G401 (cell line): ENCODE results near the gene POLD1. TPM values are rescaled to one million over a fixed set of nuclear protein-coding genes. Genes with fewer than 3 reads are reported as not detected.

Source experiments
- DNase-seq: peaks from one replicate; pipeline ENCODE4 v3.0.0-alpha.2; 2015; ENCODE audit warnings: low spot score
- in situ Hi-C: cut with HindIII; loops from 2 replicates; pipeline ENCODE4 v1.10.0; 2016; ENCODE audit warnings: low sequenced_read_pairs, mixed read lengths
- total RNA-seq: library from RNA; depleted of rRNA; stranded (reverse); fragments of >200 nt; shearing (Covaris generic); gene quantifications from 2 replicates; pipeline ENCODE4 v1.2.3, GENCODE V29; 2014

The POLD1 gene
- total RNA-seq, 1 experiment from 2014 or later: 151 TPM

DNA sequence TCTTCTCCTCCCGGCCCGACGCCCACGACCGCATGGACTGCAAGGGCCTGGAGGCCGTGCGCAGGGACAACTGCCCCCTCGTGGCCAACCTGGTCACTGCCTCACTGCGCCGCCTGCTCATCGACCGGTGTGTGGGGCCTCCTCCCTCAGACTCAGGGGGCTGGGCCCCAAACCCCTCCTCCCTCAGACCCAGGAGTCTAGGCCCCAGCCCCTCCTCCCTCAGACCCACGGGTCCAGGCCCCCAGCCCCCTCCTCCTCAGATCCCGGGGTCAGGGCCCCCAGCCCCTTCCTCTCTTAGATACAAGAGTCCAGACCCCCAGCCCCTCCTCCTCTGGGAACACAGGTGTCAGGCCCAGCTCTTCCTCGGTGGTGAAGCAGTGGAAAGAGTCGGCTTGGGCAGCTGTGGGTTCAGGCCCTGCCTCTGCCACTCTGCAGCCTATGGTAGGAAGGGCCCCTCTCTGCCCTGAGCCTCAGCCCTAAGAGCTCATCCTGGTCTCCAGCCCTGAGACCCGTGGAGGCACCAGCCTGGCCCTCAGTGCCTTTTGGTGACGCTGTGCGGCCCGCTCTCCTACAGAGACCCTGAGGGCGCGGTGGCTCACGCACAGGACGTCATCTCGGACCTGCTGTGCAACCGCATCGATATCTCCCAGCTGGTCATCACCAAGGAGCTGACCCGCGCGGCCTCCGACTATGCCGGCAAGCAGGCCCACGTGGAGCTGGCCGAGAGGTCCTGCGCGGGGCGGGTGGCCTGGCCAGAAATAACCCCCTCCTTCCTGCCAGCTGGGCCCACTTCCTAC, 30.9 kb downstream of the POLD1 start:
- in situ Hi-C loops: no loop called here
- DNase-seq: peak; percentile 61

DNA sequence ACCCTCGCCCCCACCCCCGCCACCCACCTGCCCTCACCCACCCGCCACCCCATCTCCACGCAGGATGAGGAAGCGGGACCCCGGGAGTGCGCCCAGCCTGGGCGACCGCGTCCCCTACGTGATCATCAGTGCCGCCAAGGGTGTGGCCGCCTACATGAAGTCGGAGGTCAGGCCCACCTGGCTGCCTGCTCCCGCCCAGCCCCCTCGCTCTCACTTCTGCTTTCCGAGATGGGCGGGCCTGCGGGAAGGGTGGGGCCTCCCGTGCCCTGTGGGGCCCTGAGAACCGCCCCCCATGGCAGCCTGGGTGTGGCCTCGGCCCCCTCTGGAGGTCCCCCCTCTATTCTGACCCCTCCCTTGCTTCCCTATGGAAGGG, 31.5 kb downstream of the POLD1 start:
- no peak for DNase-seq
- in situ Hi-C loops: no loop called here

DNA sequence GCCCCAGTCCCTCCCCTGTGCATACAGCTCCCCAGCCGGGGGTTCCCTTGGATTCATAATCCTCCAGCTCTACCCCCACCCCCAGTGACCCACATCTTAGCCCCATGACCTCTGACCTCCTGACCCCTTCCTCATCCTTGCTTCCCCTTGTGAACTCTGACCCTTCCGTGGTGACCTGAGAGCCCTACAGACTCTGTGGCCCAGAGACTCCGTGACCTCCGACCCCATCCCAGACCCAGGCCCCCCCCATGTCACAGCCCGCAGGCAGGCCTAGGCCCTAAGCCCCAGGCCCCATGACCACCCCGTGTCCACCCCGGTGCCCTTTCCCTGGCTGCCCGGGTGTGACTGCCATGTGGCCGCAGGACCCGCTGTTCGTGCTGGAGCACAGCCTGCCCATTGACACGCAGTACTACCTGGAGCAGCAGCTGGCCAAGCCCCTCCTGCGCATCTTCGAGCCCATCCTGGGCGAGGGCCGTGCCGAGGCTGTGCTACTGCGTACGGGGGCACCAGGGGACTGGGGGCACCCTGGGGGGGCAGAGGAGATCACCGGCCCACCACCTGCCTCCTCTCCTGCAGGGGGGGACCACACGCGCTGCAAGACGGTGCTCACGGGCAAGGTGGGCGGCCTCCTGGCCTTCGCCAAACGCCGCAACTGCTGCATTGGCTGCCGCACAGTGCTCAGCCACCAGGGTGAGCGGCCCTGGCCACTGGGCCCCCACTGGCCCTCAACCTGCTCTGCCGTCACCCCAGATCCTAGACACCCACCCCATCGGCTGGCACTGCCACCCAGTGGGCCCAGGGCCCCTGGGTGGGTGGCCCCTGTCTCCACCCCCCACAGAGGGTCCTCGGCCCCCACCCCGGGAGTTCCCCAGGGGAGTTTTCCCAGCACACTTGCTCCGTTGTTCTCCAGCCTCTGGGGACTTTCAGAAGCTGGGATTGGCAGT, 32.2 kb downstream of the POLD1 start:
- no peak for DNase-seq
- in situ Hi-C loops: no loop called here

DNA sequence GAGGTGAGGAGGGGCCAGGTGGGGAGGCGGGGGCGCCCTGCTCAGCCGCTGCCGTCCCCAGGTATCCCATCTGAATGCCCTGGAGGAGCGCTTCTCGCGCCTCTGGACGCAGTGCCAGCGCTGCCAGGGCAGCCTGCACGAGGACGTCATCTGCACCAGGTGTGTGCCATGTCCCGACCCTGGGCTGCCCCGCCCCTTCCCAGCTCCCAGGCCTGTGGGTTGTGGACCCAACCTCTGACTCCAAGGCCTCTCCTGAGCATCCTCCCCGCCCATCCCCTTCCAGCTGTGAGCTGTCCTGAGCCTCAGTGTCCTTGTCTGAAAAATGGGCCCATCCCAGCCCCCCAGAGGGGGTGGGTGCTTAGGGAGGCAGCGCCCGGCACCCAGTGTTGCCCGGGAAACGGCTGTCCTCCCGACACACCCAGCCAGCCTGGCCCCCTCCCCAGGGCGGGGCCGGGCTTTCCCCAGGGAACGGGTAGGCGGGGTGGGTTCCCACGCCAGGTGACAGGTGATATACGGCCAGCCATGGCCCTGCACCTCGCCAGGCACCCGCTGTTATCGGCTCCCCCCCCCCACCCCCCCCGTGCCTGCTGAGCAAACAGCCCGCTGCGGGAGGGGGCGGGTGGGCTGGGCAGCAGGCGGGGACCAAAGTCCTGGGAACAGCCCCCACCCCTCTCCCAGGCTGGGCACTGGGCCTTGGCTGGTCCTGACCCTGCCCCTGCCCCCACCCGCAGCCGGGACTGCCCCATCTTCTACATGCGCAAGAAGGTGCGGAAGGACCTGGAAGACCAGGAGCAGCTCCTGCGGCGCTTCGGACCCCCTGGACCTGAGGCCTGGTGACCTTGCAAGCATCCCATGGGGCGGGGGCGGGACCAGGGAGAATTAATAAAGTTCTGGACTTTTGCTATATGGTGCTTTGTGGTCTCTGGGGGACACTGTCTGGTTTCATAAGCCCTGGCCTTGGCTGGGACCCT, 33.2 kb downstream of the POLD1 start:
- DNase-seq: no peak
- in situ Hi-C loops: no loop called here

DNA sequence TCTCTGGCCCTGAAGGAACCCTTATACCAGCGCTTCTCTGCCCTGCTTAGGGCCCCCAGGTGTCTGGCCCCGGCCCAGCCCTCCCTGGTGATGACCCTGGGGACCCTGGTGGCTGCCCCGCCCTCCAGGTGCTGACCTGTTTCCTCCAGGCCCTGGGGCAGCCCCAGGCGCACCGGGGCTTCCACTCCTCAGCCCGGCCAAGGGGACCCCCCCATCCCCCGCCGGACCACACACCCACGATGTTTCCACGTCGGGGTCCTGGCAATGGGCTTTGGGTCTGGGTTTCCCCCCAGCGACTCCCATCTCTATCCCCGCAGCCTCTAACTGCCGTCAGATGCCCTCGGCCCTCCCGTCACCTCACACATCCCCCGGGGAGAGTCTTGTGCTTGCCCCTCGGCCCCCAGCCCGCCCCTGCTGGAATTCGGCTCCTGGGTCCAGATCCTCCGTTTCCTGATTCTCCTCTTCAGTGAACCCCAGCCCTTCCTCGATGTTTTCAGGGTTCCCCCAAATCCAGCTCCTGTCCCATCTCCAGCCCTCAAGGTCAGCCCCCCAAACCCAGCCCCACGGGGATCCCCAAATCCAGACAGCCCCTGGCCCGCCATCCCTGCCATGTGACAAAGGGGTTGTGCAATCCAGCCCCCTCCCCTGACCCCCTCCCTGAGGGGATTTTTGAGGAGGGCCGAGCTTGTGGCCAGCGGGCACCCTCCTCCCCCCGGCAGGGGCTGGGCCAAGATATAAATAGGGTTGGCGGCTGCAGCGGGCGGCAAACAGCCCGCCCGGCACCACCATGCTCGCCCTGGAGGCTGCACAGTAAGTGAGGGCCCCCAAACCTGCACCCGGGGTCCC, 34.3 kb downstream of the POLD1 start, which contains the start of gene SPIB:
Gene SPIB, plus strand, starts transcription at position 763 of the 846 bp plus-strand sequence. Its CDS starts 25 bp downstream, at position 788.
- in situ Hi-C loops: no loop called here
- no peak for DNase-seq

DNA sequence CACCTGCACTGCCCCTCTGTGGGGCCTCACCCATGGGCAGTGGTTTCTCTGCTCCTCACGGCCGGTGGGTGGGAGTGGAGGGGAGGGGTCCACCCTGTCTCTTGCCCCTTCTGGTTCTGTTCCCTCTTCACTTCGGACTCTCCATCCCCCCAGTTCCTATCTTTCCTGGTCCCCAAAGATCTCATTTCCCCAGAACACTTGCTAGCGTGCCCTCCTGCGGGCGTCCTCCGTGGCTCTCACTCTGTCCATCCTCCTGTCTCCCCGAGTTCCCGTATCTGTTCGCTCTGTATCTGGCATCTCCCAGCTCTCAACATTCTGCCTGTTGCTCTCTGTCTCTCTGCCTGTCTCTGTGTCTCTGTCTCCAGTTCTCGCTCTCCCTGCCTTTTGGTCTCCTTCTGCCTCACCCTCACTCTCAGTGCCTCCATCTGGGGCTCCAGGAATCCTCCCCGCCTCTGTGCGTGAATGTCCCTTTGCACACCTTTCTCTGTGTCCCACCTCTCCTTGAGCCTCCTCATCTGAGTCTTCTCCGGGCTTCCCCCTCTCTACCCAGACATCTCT, 35.0 kb downstream of the POLD1 start:
- no peak for DNase-seq
- in situ Hi-C loops: no loop called here

DNA sequence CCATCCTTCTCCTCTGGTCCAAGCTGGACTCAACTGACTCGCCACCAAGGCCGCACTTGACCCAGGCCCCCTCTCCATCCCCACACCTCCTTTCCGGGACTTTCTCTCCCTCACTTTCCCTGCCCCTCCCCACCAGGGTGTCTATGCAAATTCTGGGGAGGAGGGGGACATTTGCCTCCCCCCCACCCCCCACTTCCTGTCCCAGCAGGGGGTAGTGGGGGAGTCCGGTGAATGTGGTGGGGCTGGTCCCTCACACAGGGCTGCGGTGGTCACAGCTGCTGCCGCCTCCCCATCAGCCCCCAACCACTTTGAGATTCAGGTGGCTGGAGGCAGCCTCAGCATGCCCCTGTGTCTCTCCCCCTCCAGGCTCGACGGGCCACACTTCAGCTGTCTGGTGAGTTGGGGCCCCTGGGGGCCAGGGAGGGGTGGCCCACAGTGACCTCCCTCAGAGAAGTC, 35.5 kb downstream of the POLD1 start:
- in situ Hi-C loops: no loop called here
- no peak for DNase-seq

DNA sequence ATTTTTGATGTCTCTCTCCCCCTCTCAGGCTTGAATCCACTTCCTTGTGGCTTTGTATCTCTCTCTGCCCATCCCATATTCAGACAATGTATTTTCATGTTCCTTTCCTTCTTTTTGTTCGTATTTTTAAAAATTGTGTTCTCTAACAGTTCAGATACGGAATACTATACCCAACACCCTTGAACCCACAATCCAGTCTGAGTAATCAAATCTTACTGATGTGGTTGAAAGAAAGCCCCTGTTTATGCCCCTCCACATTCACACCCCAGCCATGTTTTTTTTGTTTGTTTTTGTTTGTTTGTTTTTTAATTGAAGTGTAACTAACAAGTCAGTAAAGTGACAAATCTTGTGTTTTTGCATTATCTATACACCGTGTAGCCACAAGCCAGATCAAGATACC, 36.0 kb downstream of the POLD1 start:
- in situ Hi-C loops: no loop called here
- no peak for DNase-seq

DNA sequence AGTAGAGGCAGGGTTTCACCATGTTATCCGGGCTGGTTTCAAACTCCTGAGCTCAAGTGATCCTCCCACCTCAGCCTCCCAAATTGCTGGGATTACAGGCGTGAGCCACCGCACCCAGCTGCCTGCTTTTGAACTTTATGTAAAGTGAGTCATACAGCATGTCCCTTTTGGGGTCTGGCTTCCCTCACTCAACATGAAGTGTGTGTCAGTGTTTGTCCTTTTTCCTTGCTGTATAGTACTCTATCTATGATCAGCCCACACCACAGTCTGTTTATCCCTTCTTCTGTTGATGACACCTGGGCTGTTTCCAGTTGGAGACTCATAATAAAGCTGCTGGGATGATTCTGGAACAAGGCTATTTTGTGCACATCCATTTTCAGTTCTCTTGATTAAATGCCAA, 36.7 kb downstream of the POLD1 start:
- DNase-seq: no peak
- in situ Hi-C loops: no loop called here

DNA sequence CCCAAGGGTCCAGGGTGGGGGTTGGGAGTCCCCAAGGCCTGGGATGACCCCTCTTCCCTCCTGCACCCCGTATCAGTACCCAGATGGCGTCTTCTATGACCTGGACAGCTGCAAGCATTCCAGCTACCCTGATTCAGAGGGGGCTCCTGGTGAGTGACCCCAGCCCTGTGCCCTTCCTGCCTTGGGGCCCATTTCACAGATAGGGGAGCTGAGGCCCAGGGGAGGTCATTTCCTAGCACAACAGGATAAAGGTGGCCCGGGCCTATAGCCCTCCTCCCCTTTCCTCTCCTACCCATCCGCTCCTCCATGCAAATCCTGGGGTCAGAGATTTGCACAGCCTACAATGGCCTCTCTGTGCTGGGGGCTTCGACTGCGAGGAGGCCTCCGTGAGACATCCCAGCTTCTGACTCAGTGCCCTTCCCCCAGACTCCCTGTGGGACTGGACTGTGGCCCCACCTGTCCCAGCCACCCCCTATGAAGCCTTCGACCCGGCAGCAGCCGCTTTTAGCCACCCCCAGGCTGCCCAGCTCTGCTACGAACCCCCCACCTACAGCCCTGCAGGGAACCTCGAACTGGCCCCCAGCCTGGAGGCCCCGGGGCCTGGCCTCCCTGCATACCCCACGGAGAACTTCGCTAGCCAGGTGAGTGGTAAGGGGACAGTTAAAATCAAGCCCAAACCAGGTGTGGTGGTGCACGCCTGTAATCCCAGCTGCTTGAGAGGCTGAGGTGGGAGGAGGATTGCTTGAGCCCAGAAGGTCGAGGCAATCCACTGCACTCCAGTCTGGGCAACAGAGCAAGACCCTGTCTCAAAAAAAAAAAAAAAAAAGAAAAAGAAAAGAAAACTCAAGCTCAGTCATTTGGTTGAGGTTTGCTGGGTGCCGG, 38.5 kb downstream of the POLD1 start:
- in situ Hi-C loops: no loop called here
- DNase-seq: no peak

DNA sequence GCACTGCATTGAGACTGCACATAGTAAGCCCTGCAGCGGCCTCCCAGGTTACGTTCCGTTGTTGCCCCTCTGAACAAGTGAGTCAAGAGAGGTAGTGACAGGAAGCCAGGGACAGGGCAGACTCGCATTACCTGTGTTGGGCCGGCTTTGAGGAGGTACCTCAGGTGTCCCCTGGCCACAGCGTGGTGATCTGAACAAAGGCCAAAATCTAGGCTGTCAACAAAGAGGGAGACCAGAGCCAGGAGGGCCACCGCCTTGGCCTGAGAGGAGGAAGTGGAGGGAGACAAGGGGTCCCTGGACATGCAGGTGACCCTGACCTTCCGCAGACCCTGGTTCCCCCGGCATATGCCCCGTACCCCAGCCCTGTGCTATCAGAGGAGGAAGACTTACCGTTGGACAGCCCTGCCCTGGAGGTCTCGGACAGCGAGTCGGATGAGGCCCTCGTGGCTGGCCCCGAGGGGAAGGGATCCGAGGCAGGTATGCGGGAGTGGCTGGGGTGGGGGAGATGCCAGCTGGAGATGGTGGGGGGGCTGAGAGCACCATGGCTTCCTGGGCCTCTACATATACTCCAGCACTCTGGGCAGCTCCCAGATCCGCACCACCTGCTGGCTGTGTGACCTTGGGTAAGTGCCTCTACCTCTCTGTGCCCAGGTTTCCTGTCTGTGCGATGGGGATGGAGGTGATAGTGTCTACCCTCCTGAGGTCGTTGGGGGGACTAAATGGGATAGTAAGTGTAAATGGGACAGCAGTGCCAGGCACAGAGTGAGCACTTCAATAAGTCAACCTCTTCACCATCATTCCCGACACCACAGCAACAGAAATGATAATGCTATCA, 39.3 kb downstream of the POLD1 start:
- in situ Hi-C loops: no loop called here
- no peak for DNase-seq

DNA sequence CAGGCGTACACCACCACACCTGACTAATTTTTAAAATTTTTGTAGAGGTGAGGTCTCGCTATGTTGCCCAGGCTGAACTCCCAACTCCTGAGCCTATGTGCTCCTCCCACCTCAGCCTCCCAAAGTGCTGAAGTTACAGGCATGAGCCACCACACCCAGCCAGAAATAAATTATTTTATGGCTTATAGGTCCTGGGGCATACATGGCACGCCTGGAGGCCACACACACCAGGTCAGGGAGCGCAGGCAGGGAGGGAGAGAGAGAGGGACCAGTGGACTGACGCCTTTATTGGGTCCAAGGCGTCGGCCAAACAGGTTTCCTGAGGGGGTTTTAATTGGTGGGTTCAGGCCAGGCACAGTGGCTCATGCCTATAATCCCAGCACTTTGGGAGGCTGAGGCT, 41.4 kb downstream of the POLD1 start:
- DNase-seq: no peak
- in situ Hi-C loops: no loop called here

DNA sequence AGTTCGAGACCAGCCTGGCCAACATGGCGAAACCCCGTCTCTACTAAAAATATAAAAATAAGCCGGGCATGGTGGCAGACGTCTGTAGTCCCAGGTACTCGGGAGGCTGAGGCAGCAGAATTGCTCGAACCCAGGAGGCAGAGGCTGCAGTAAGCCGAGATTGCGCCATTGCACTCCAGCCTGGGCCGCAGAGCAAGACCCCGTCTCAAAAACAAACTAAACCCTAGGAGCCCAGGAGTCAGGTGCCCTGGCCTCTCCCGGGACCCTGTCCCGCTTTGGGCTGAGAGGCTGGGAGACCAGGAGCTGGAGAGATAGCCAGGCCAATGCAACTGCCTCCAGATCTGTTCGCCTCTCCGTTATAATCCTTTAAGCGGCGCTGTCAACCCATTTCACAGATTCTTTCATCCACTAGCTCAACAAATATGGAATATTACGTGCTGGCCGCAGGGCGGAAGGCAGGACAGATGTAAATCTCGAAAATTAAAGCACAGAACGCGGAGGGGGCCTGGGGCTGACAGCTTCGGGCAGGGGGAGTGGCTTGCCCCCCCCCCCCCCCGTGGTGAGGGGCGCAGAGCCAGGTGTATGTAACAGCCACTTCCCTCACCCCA, 43.3 kb downstream of the POLD1 start:
- DNase-seq: no peak
- in situ Hi-C loops: no loop called here

DNA sequence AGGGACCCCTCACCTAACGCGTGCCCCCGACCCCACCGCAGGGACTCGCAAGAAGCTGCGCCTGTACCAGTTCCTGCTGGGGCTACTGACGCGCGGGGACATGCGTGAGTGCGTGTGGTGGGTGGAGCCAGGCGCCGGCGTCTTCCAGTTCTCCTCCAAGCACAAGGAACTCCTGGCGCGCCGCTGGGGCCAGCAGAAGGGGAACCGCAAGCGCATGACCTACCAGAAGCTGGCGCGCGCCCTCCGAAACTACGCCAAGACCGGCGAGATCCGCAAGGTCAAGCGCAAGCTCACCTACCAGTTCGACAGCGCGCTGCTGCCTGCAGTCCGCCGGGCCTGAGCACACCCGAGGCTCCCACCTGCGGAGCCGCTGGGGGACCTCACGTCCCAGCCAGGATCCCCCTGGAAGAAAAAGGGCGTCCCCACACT, 43.9 kb downstream of the POLD1 start:
- in situ Hi-C loops: no loop called here
- DNase-seq: peak; percentile 28

DNA sequence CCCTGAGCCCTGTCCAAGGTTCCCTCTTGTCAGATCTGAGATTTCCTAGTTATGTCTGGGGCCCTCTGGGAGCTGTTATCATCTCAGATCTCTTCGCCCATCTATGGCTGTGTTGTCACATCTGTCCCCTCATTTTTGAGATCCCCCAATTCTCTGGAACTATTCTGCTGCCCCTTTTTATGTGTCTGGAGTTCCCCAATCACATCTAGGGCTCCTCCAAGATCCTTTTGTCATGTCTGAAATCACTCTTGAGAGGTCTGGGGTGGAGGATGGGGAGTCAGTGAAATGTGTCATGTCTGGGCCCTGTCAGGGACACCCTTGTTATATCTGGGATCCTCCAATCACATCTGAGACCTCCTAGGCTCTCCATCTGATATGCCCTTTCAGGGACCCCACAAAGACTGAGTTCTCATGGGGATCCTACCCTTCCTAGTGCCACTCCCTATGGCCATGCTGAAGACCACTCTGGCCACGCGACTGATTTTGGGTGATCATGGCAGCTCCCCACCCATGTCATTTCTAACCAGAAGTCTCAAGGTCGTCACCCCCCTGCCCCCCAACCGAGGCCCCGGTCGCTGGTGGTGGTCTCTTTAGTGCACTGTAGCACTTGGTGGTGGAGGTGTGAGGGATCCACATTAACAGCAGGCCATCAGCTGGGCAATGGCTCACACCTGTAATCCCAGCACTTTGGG, 44.8 kb downstream of the POLD1 start:
- in situ Hi-C loops: no loop called here
- no peak for DNase-seq
